ENCODE data around the gene TMA7B. TPM values are rescaled to one million over a fixed set of nuclear protein-coding genes. Genes with fewer than 3 reads are reported as not detected.

The TMA7B gene
- total and polyA plus RNA-seq, 2 donors (not counting 3 experiments of a cell fraction or from before 2014, with no cell fraction given): not detected

DNA sequence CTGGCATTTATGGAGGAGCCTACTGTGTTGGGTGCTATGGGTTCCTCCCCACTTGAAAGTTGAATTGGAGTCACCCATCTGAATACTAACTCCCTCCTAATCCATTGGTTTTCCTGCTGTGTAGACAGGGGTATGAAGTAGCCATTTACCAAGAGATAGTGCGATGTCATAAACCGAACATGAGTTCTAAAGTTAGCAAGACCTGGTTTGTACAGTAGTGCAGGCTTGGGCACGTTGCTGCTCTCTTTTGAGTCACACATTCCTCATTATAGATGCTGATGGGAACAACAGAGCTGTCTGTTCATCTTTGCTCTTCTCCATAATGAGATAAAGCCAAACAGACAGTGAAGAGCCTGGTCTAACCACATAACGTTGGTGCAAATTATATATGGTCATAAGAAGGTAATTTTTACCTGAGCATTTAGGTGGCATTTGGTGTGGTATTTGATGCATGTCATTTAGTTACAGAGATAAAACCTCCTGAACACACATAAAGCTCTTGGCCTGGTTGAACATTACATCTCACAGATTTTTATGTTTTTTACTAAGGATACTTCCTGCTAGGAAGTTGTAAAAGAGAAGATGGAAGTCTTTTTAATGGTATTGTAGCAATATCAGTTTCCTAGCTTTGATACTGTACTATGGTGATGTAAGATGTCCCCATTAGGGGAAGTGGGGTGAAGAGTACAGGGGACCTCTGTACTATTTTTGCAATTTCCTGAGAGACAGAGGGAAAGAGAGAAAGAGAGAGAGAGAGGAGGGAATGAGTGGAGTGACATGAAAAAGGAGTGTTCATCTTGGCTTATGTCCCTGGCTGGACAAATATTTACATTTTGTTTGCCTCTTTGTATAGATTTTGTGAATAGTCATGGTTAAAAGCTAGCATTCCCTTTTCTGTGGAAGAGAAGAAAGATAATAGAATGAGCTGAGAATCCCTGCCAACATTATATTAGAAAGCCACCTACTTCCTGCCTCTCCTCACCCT lies 31.4 kb upstream of the TMA7B start:
- ChIA-PET POLR2A (no interaction called here), CTCF (interaction anchor here (1.9 kb wide), 1 partner anchor 96 kb away, joined by 8 read pairs; no protein-coding TSS in a partner anchor)
- H3K36me3 ChIP-seq (ENCODE audit: control insufficient read depth in 2 of 2, extremely low read depth in 1 of 2, insufficient read depth in 2 of 2, low read length in 2 of 2): no peaks in the 10 kb centered on the region
- H3K4me2 ChIP-seq (ENCODE audit: insufficient read depth, low read length): no peak overlapping the region
- H3K27ac ChIP-seq (ENCODE audit: insufficient read depth, low read depth, low read length): no peak overlapping the region
- H3K4me1 ChIP-seq (ENCODE audit: control insufficient read depth, extremely low read depth, insufficient read depth, low read length): no peaks in the 10 kb centered on the region
- H3K27me3 ChIP-seq (ENCODE audit: control insufficient read depth in 2 of 2, insufficient read depth in 2 of 2, low read length in 2 of 2): peaks cover 21 to 23% of the 10 kb centered on the region in 2 experiments
- no peak for TF ChIP-seq MYC (IDR thresholded peaks at IDR 0.05; ENCODE audit: low read depth, low read length)
- TF ChIP-seq FOS (IDR thresholded peaks at IDR 0.05; ENCODE audit: borderline replicate concordance, insufficient read depth, low read length): no peak
- TF ChIP-seq POLR2AphosphoS5 (IDR thresholded peaks at IDR 0.05; ENCODE audit: insufficient read depth, low read depth, low read length): no peak
- TF ChIP-seq, protein P1, sequence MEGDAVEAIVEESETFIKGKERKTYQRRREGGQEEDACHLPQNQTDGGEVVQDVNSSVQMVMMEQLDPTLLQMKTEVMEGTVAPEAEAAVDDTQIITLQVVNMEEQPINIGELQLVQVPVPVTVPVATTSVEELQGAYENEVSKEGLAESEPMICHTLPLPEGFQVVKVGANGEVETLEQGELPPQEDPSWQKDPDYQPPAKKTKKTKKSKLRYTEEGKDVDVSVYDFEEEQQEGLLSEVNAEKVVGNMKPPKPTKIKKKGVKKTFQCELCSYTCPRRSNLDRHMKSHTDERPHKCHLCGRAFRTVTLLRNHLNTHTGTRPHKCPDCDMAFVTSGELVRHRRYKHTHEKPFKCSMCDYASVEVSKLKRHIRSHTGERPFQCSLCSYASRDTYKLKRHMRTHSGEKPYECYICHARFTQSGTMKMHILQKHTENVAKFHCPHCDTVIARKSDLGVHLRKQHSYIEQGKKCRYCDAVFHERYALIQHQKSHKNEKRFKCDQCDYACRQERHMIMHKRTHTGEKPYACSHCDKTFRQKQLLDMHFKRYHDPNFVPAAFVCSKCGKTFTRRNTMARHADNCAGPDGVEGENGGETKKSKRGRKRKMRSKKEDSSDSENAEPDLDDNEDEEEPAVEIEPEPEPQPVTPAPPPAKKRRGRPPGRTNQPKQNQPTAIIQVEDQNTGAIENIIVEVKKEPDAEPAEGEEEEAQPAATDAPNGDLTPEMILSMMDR (IDR thresholded peaks at IDR 0.05; ENCODE audit: extremely low read depth in 1 of 2, insufficient read depth in 1 of 2, low read depth in 1 of 2, low read length in 2 of 2): no peak
- TF ChIP-seq, protein P2, sequence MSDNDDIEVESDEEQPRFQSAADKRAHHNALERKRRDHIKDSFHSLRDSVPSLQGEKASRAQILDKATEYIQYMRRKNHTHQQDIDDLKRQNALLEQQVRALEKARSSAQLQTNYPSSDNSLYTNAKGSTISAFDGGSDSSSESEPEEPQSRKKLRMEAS (IDR thresholded peaks at IDR 0.05; ENCODE audit: insufficient read depth, insufficient read length): no peak
- no peak for TF ChIP-seq POLR2A (IDR thresholded peaks at IDR 0.05; ENCODE audit: low read depth, low read length)
- no peak for TF ChIP-seq EZH2 (IDR thresholded peaks at IDR 0.05; ENCODE audit: borderline replicate concordance, low read depth, low read length, severe bottlenecking)
- no peak for TF ChIP-seq GATA2 (IDR thresholded peaks at IDR 0.05; ENCODE audit: insufficient read depth, insufficient read length, low read depth, low read length)
- no peak for TF ChIP-seq JUN (IDR thresholded peaks at IDR 0.05; ENCODE audit: borderline replicate concordance, insufficient read depth, insufficient read length, low read depth)
- BruUV-seq (replicated peaks): no TSS peak
- no peaks in the 10 kb centered on the region for H3K79me2 ChIP-seq (ENCODE audit: control insufficient read depth, insufficient read depth, low read length)
- no peak overlapping the region for H3K4me3 ChIP-seq (replicated peaks in 1 of 3; ENCODE audit: insufficient read depth in 1 of 3, low read depth in 1 of 3, low read length in 3 of 3)
- no peak for FAIRE-seq
- no peaks in the 10 kb centered on the region for H3K9me1 ChIP-seq (replicated peaks; ENCODE audit: control insufficient read depth, extremely low read depth, insufficient read depth, low read length)
- intact Hi-C loops (cut with micrococcal nuclease) (no loop called here), dilution Hi-C loops (cut with MboI; ENCODE audit: extremely low pct_ligation_motif_present, low sequenced_read_pairs) (no loop called here)
- no peak overlapping the region for H3K9ac ChIP-seq (replicated peaks; ENCODE audit: extremely low read depth, insufficient read depth, low read length)
- H3K9me3 ChIP-seq (replicated peaks; ENCODE audit: control insufficient read depth, insufficient read depth, low read length): no peaks in the 10 kb centered on the region
- no peaks in the 10 kb centered on the region for H4K20me1 ChIP-seq (replicated peaks; ENCODE audit: control insufficient read depth, extremely low read depth, insufficient read depth, low read length)
- H2AFZ ChIP-seq (ENCODE audit: low read depth, low read length): no peak overlapping the region
- DNase-seq (ENCODE audit: low read depth, low spot score): no peak

Measured in endothelial cell of umbilical vein (primary cell).